ENCODE data around the gene RUFY3. TPM values are rescaled to one million over a fixed set of nuclear protein-coding genes. Genes with fewer than 3 reads are reported as not detected.

RUFY3 gene
- total RNA-seq, 1 experiment from 2014 or later = 32.9 TPM

GRCh38 chr4:70687821-70688794 is 33.7 kb upstream of the RUFY3 start, which contains the start of gene UTP3 (continued):
- TF ChIP-seq ZBTB33 (IDR thresholded peaks at IDR 0.05; ENCODE audit: extremely low read depth, insufficient replicate concordance, low read length) (peak; percentile 85), YY1 (IDR thresholded peaks at IDR 0.05; ENCODE audit: extremely low read depth, insufficient replicate concordance, low read depth, low read length) (peak; percentile 84), ZFX (IDR thresholded peaks at IDR 0.05) (peak; percentile 86), TCF7L2 (IDR thresholded peaks at IDR 0.05; ENCODE audit: borderline replicate concordance, extremely low read depth, insufficient read depth, insufficient read length) (peak; percentile 61)

GRCh38 chr4:70688795-70689231 is 33.0 kb upstream of the RUFY3 start:
- Histone ChIP-seq H2AFZ (ENCODE audit: low read depth, low read length, poor library complexity, severe bottlenecking) (no peak overlapping the region), H3K4me3 (replicated peaks in 1 of 2; ENCODE audit: low read depth in 1 of 2, low read length in 2 of 2) (peak overlapping the region; percentile 98 to 99), H3K4me2 (ENCODE audit: low read length) (peak overlapping the region; percentile 89), H3K9me2 (ENCODE audit: insufficient read depth) (no peaks in the 10 kb centered on the region), H3K4me1 (ENCODE audit: control insufficient read depth in 1 of 2, insufficient read depth in 2 of 2, low read length in 2 of 2) (peaks cover 11 to 22% of the 10 kb centered on the region in 2 experiments), H3K36me3 (ENCODE audit: control insufficient read depth in 1 of 2, insufficient read depth in 2 of 2, low read length in 2 of 2) (peaks cover 8 to 16% of the 10 kb centered on the region in 2 experiments; a peak in 3 of 4 replicates), H4K20me1 (ENCODE audit: insufficient read depth) (peaks cover 4% of the 10 kb centered on the region; the same call in 1 of the 2 replicates), H3K79me2 (ENCODE audit: insufficient read depth, low read length) (peaks cover 42% of the 10 kb centered on the region), H3K27ac (ENCODE audit: low read depth, low read length) (peak overlapping the region; percentile 86), H3K27me3 (ENCODE audit: insufficient read depth, low read length) (no peaks in the 10 kb centered on the region), H3K9ac (ENCODE audit: low read length) (peak overlapping the region; percentile 95), H3K9me3 (ENCODE audit: control insufficient read depth in 1 of 2, insufficient read depth in 1 of 2, low read depth in 1 of 2, low read length in 2 of 2) (no peaks in the 10 kb centered on the region)
- POLR2A ChIA-PET = interaction anchor here (1.7 kb wide), 1 partner anchor 11 kb away, joined by 3 read pairs; no protein-coding TSS in a partner anchor
- no peak for DNase-seq (ENCODE audit: low read depth, low spot score)
- CTCF ChIA-PET = no interaction called here
- RAD21 ChIA-PET (ENCODE audit: low non-redundant PET in 1 of 2, low total read pairs in 2 of 2, uncharacterized antibody in 2 of 2, unreplicated experiment in 2 of 2) = no interaction called here
- TF ChIP-seq FOSL1 (IDR thresholded peaks at IDR 0.05; ENCODE audit: low read depth) (no peak), MAX (IDR thresholded peaks at IDR 0.05) (no peak), EGR1 (IDR thresholded peaks at IDR 0.05; ENCODE audit: low read depth) (peak; percentile 44; the same call in 1 of the 2 replicates), CEBPB (IDR thresholded peaks at IDR 0.05; ENCODE audit: low read depth) (no peak)
- peak; percentile 21 for ATAC-seq
- intact Hi-C loops (cut with micrococcal nuclease) = loop anchor here (2.0 to 10.0 kb wide), 5 partner anchors 16 to 306 kb away; partner anchors contain the start of genes DCK and GRSF1
- BruUV-seq (replicated peaks) = no TSS peak

Measured in HCT116 (cell line).